Measurements from ENCODE around the gene ALCAM.

ALCAM gene

DNA sequence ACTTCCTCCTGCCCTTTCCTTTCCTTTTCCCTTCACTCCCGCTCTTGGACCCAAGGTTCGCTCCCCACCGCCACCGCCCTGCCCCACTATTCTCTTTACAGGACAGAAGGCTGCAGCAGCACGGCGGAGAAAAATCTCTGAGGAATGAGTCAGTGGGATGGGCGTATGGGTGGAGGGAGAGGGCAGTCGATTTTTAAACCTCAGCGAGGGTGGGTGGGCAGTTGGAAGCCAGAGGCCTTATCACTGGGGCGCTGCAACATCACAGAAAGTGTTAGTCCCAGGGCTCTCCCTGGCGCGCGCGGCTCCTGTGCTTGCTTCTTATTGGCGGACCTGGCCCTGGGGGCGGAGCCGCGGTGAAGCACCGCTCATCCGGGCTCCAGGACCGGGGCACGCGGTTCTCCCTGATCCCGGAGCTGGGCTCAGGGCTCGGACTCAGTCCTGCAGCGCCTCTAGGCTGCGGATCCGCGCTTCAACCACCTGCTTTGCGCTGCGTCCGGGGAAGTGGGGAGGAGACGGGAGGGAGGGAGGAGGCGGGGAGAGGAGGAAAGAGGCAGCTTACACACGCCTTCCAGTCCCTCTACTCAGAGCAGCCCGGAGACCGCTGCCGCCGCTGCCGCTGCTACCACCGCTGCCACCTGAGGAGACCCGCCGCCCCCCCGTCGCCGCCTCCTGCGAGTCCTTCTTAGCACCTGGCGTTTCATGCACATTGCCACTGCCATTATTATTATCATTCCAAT is at the start of gene ALCAM:
ALCAM (plus strand) TSS at position 584 of the 737 bp plus-strand sequence.
- peak; percentile 89 for DNase-seq

DNA sequence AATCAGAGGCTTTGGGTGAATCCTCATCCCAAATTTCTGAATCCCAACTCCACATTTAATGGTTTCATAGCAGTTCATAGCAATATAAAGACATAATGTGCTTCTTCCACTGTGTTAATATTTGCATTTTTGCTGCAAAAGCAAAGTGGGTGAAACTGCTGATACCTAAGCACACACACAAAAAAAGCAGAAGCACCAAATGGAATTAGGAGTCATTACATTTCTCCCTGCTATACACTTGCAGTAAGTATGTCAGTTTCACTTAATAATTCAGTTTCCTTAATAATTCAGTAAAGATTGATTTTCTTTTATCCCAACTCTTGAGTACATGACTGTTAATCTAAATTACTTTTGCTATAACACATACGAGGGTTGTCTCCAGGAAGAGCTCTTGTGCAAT is 48.9 kb upstream of the ALCAM start:
- no peak for DNase-seq

GRCh38 chr3:105322570-105323273 is 44.0 kb upstream of the ALCAM start:
- no peak for DNase-seq

- DNase-seq: no peak
Measured at GRCh38 chr3:105323274-105323599, 43.5 kb upstream of the ALCAM start.

- DNase-seq: no peak
Measured at GRCh38 chr3:105324951-105325350, 41.8 kb upstream of the ALCAM start.

DNA sequence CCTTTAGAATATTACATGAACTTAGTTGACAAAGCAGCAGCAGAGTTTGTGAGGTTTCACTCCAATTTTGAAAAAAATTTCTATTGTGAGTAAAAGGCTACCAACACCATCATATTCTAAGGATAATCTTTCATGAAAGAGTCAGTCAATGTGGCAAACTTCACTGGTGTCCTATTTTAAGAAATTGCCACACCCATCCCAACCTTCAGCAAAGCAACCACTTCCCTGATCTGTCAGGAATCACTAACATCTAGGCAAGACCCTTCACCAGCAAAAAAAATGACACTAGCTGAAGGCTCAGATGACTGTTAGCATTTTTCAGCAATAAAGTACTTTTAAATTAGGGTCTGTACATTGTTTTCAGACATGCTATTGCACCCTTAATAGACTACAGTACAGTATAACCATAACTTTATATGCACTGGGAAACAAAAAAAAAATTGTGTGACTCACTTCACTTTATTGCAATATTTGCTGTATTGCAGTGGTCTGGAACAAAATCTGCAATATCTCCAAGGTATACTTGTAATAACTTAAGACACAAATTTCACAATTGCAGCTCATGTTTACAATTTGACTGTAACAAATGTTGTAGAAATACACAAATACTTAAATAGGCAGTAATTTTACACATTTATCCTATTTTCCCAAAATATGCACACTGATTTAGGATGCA is 38.9 kb upstream of the ALCAM start:
- DNase-seq: no peak

- no peak for DNase-seq
Measured at GRCh38 chr3:105328338-105328730, 38.4 kb upstream of the ALCAM start.

DNA sequence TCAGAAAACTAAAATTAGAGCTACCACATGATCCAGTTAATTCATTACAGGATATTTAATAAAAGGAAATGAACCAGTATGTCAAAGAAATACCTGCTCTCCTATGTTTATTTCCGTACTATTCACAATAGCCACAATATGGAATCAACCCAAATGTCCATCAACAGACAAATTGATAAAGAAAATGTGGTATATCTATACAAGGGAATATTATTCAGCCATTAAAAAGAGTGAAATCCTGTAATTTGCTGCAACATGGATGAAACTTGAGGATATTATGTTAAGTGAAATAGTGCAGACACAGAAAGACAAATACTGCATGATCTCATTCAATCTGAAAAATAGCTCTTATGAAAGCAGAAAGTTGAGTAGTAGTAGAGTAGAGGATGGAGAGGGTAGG is 33.7 kb upstream of the ALCAM start:
- DNase-seq: no peak

DNA sequence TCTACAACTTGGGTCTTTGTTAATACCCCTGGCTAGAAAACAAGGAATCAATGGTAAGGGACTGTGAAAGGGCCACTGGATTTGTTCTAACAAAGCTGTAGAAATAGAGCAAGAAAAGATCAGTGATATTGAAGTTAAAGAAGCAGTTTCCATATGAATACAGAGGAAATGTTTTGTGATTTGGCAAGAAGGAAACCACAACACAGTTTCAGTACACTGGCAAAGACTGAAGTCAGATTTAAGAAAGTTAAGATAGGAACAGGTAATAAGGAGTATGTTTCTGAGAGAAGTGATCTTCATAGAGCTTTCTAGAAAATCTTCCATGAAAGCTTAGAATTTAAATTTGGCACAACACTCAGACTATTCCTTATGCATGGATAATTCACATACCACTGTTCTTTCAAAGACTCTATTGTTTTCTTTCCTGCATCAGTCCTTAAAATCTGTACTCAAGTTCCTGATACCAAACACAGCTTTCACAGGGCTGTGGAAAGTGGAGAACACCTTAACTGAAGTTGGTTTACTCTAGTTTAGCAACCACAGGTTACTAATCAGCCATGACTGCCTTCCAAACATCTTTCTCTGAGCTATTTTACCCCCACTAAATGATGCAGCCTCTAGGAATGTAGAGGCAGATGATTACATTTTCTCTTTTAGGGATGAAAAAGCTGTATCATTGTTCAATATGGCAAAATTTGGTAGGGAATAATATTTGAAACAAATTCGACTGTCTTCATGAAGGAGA is 32.4 kb upstream of the ALCAM start:
- DNase-seq: no peak

DNA sequence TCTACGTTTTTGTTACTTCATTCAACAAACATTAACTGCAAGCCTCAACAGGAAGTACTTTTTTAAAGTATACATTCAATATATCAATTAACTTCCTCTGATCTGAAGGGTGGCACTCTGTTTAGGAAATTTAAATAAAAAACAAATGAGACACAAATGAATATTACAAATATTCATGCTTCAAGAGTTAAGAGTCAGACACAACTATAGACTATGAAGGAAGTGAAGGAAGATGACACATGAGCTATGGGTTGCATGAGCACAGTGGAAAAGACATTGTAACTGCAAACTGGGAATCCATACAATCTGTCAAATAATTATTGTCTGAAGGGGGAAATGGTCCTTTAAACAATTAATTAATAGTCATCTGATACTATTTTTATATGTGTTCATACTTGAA is 26.8 kb upstream of the ALCAM start:
- DNase-seq: no peak

DNA sequence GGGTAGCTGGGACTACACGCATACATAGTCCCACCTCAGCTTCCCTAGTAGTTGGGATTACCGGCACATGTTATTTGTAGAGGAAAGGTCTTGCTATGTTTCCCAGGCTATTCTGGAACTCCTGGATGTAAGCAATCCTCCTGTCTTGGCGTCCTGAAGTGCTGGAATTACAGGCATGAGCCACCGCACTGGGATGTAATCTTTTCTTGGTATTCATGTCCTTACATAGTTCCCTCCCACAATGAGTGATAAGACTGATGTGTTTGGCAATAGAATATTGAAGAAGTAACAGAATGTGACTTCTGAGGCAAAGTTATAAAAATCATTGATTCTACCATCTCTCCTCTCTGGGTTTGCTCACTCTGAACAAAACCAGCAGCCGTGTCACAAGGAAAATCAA is 22.7 kb upstream of the ALCAM start:
- DNase-seq: no peak

DNA sequence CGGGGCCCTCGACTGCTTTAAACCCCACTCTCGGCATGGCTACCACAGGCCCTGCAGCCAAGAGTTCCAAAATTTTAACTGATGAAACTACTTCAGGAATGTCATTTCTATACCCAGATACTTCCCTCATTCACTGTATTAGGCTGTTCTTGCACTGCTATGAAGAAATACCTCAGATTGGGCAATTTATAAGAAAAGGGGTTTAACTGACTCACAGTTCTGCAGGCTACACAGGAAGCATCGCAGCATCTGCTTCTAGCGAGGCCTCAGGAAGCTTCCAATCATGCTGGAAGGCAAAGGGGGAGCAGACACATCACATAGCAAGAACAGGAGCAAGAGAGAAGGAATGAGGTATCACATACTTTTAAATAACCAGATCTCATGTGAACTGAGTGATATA is 21.6 kb upstream of the ALCAM start:
- DNase-seq: no peak

DNA sequence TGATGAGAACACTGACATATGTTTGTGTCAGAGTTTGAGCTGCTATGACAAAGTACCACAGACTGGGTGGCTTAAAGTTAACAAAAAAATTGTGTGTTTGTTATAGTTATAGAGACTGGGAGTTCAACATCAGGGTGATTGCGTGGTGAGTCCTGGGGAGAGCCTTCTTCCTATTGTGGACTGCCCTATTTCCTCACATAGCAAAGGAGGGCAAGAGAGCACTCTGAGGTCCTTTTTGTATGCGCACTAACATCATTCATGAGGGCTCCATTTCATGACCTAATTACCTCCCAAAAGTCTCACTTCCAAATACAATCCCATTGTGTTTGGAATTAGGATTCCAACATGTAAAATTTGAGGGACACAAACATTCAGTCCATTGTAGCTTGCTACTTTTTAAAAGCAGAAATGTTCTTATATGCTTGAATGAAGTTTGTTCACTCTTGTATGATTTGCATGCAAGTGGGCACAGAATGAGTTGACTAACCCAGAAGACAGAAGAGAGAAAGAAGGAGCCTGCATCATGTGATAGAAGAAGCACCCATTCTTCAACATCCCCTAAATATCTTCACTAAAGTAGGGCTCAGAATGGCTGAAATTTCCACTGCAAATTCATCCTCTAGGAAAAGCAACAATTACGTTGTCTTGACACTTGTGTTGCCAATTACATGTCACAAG is 18.9 kb upstream of the ALCAM start:
- no peak for DNase-seq

DNA sequence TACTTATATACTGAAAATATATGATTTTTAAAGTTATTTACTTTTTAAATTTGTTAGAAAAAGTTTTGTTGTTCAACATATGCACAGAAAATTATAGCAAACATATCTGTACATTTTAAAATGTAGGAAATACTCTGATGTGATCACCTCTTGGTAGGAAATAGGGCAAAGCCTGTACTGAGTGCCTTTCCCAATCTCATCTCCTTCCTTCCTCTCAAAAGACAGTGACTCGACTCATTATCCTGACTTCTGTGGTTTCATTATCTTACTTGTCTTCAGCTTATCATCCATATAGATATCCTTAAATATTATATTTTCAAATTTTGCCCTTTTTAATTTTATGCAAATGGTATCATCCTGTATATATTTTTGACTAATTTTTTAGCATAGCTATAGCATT is 18.4 kb upstream of the ALCAM start:
- no peak for DNase-seq

DNA sequence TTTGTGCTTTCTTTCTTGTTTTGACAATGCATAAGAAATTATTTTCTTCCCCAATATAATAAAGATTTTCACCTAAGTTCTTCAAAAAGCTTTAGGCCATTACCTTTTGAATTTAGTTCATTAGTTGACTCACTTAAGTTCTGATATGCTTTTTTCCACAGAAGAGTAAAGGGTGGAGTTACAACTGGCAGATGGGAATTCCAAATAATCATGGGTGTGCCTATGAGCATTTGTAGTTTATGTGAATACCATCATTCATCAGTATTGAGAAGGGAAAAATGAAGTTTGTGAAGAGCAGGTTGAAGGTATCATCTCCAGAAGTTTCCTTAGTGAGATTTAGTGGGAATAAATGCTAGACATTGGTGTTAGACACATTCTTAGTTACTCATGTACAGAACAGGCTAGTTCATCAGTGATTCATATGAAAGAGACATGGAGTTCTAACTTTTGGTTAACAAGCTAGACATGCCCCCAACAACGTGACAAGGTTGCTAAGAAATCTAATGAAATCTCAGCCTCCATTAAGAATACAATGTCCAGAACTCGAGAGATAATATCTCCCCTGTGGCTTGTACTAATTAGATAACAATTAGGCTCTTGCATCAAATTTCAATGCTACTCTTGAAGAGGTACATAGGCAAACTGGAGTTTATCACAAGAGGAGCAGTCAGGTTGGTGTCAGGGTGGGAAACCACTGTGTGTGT is 16.9 kb upstream of the ALCAM start:
- no peak for DNase-seq

GRCh38 chr3:105351821-105352220 is 14.9 kb upstream of the ALCAM start:
- no peak for DNase-seq

GRCh38 chr3:105352976-105353375 is 13.7 kb upstream of the ALCAM start:
- no peak for DNase-seq

DNA sequence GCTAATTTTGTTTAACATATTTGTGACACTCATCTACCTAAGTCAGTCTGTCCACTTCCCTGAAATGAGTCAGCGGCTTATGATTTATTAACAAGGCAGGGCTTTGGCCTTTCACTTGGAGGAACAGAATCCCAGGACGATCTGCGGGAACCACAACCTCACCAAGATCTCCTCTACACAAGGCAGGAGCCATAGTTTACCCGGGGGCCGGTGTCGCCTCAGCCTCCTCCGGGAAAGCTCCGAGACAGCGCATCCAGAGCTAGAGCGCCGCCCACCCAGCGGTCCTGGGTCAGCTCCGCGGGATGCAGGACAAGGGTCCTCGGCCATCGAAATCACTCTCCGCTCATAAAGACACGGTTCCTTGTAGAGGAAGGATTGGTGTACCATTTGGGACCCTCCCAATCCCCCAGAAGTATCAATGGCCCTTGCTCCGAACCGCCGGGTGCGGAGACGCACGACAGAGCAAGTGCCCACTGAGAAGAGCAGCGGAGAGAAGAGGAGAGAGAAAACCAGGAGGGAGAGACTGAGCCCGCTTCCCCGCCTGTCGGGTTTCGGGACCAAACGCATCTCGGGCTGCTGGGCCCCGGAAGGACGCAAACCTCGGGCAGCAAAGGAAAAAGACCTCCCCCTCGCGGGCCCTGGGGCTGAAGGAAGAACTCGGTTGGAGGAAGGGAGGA is 13.1 kb upstream of the ALCAM start:
- DNase-seq: no peak

DNA sequence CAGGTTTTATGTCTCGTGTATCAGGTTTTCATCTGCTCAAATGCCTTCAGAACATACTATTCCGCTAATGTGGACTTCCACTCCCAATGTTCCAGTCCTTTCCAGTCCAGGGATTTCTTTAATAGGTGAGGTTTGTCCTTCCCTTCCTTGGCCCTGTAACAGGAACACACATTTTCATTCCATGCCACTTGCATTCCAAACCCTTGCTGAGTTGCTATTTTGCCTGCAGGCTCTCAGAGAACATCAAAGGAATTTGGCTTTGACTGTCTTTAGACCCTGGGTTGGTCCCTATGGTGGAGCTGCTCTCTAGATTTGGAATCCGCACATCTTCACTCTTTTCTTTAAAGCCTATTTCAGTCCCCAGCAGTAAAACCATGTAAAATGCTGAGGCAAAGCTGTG is 12.3 kb upstream of the ALCAM start:
- no peak for DNase-seq

GRCh38 chr3:105355408-105356061 is 11.2 kb upstream of the ALCAM start:
- no peak for DNase-seq

- no peak for DNase-seq
Measured at GRCh38 chr3:105356396-105356795, 10.3 kb upstream of the ALCAM start.
